OCI-LY1 (cell line): ENCODE results near the gene SFMBT2.

Experiments used
- CTCF ChIP-seq: fragments of 200-600 bp; sonication (generic), shearing (Covaris generic); IDR thresholded peaks from 2 replicates; pipeline ENCODE4 v1.5.1; 2017; ENCODE audit warnings: mild to moderate bottlenecking, antibody characterized with exemption, low read length, moderate library complexity, mixed read lengths
- EZH2 ChIP-seq: fragments of 200-600 bp; sonication (generic), shearing (Covaris generic); IDR thresholded peaks from 2 replicates; pipeline ENCODE4 v1.8.0; 2017; ENCODE audit warnings: borderline replicate concordance, mixed run types, mild to moderate bottlenecking, antibody characterized with exemption, low read length, moderate library complexity, mixed read lengths

GRCh38 chr10:7243873-7244272, 167.0 kb downstream of the SFMBT2 start:
- TF ChIP-seq CTCF (no peak), EZH2 (no peak)
